RWPE2 (cell line): ENCODE results near the gene CEP250.

Experiments used
- ATAC-seq: fragments of 200-7000 bp; cut with Tn5 transposase; 3 replicates; pipeline ENCODE4 v1.9.1; 2021; ENCODE audit warnings: low read depth
- DNase-seq: peaks from one replicate; pipeline ENCODE4 v3.0.0-alpha.2; 2020; ENCODE audit warnings: low spot score
- H3K27ac ChIP-seq: fragments of 450-650 bp; 2 replicates; pipeline ENCODE4 v1.5.1; 2017; ENCODE audit warnings: mild to moderate bottlenecking; ENCODE audit not compliant: poor library complexity, severe bottlenecking
- H3K27me3 ChIP-seq: fragments of 250-450 bp; sonication (Bioruptor Pico); 2 replicates; pipeline ENCODE4 v1.5.1; 2021; ENCODE audit warnings: mild to moderate bottlenecking, moderate library complexity; ENCODE audit not compliant: insufficient read depth, poor library complexity, severe bottlenecking
- H3K36me3 ChIP-seq: fragments of 250-450 bp; sonication (Bioruptor Pico); 2 replicates; pipeline ENCODE4 v1.5.1; 2020; ENCODE audit warnings: low read depth, mild to moderate bottlenecking, moderate library complexity
- H3K4me1 ChIP-seq: fragments of 250-450 bp; sonication (Bioruptor Pico); 2 replicates; pipeline ENCODE4 v1.5.1; 2021; ENCODE audit warnings: mild to moderate bottlenecking, moderate library complexity; ENCODE audit not compliant: insufficient read depth, poor library complexity, severe bottlenecking
- H3K4me3 ChIP-seq: fragments of 250-450 bp; sonication (Bioruptor Pico); 2 replicates; pipeline ENCODE4 v1.5.1; 2021; ENCODE audit warnings: mild to moderate bottlenecking, moderate library complexity; ENCODE audit not compliant: severe bottlenecking
- H3K9me3 ChIP-seq: fragments of 250-450 bp; sonication (Bioruptor Pico); 2 replicates; pipeline ENCODE4 v1.5.1; 2021; ENCODE audit warnings: mild to moderate bottlenecking, moderate library complexity; ENCODE audit not compliant: severe bottlenecking
- CTCF ChIP-seq: fragments of 450-650 bp; IDR thresholded peaks from one replicate; pipeline ENCODE4 v1.5.1; 2017; ENCODE audit warnings: mild to moderate bottlenecking, moderate library complexity; ENCODE audit not compliant: poor library complexity, severe bottlenecking

The CEP250 gene

GRCh38 chr20:35454881-35455609 is at the start of gene CEP250:
CEP250 (plus strand) TSS chr20:35455598; CDS start chr20:35462368, 6,770 bp downstream.
- Histone ChIP-seq H3K4me1 (peaks cover 46% of the 10 kb centered on the region), H3K36me3 (peaks cover 30% of the 10 kb centered on the region), H3K27me3 (no peaks in the 10 kb centered on the region), H3K27ac (peak within 1 kb of the TSS; percentile 79), H3K9me3 (no peaks in the 10 kb centered on the region), H3K4me3 (peak within 1 kb of the TSS; percentile 84)
- DNase-seq (peak; percentile 100), ATAC-seq (peak; percentile 81)
- TF ChIP-seq CTCF = no peak

- H3K27ac ChIP-seq = no peak overlapping the region
- ATAC-seq (no peak), DNase-seq (no peak)
- TF ChIP-seq CTCF = no peak
- peaks cover 88% of the 10 kb centered on the region for H3K36me3 ChIP-seq
- H3K4me1 ChIP-seq = no peaks in the 10 kb centered on the region
- H3K4me3 ChIP-seq = no peak overlapping the region
- H3K9me3 ChIP-seq = peaks cover 12% of the 10 kb centered on the region
- H3K27me3 ChIP-seq = no peaks in the 10 kb centered on the region
Observed at GRCh38 chr20:35405775-35406174, 49.6 kb upstream of the CEP250 start.

- peaks cover 68% of the 10 kb centered on the region for H3K36me3 ChIP-seq
- no peak for ATAC-seq
- TF ChIP-seq CTCF = no peak
Observed at GRCh38 chr20:35408270-35408669, 47.1 kb upstream of the CEP250 start.

GRCh38 chr20:35409542-35409941 is 45.9 kb upstream of the CEP250 start:
- Histone ChIP-seq H3K4me3 (no peak overlapping the region), H3K9me3 (peaks cover 12% of the 10 kb centered on the region), H3K27ac (no peak overlapping the region), H3K36me3 (peaks cover 57% of the 10 kb centered on the region), H3K27me3 (no peaks in the 10 kb centered on the region), H3K4me1 (peaks cover 3% of the 10 kb centered on the region)
- DNase-seq = no peak
- no peak for ATAC-seq
- TF ChIP-seq CTCF = no peak

More at GRCh38 chr20:35408270-35408669, 47.1 kb upstream of the CEP250 start:
- Histone ChIP-seq H3K9me3 (peaks cover 12% of the 10 kb centered on the region), H3K4me1 (peaks cover 3% of the 10 kb centered on the region), H3K27ac (no peak overlapping the region), H3K4me3 (no peak overlapping the region), H3K27me3 (no peaks in the 10 kb centered on the region)
- DNase-seq = no peak

- peak overlapping the region; percentile 66 for H3K4me3 ChIP-seq
- H3K36me3 ChIP-seq = peaks cover 46% of the 10 kb centered on the region
- peaks cover 8% of the 10 kb centered on the region for H3K9me3 ChIP-seq
- ATAC-seq = no peak
- no peak for TF ChIP-seq CTCF
- no peak for DNase-seq
- no peaks in the 10 kb centered on the region for H3K27me3 ChIP-seq
- peak overlapping the region; percentile 50 for H3K27ac ChIP-seq
- peaks cover 3% of the 10 kb centered on the region for H3K4me1 ChIP-seq
Observed at GRCh38 chr20:35410613-35411012, 44.8 kb upstream of the CEP250 start.
